Activated B cell treated with CpG ODN at 0.5 μM for 24 hours (primary cell): ENCODE data around the gene CASQ2. TPM values are rescaled to one million over a fixed set of nuclear protein-coding genes. Genes with fewer than 3 reads are reported as not detected.

Source experiments
- ATAC-seq: fragments of 200-7000 bp; cut with Tn5 transposase; one replicate; pipeline ENCODE4 v1.10.0; 2021; ENCODE audit warnings: low read depth, mild to moderate bottlenecking, moderate library complexity
- CTCF ChIA-PET: fragments of 350-600 bp; sonication (Branson Sonifier 250); formaldehyde crosslinking; loops from one replicate; lab custom pipeline; 2021; ENCODE audit warnings: antibody characterized with exemption; lab: Charles Lee
- POLR2A ChIA-PET: fragments of 350-600 bp; sonication (Branson Sonifier 250); formaldehyde crosslinking; loops from one replicate; lab custom pipeline; 2021; ENCODE audit warnings: antibody characterized with exemption; lab: Charles Lee
- DNase-seq: peaks from one replicate; pipeline ENCODE4 v3.0.0; 2022
- H3K27ac Mint-ChIP-seq: one replicate; pipeline ENCODE4 v1.8.0; 2020; ENCODE audit warnings: mixed read lengths
- H3K27me3 Mint-ChIP-seq: one replicate; pipeline ENCODE4 v1.8.0; 2021; ENCODE audit warnings: mixed read lengths
- H3K36me3 Mint-ChIP-seq: one replicate; pipeline ENCODE4 v1.8.0; 2021; ENCODE audit warnings: low read depth, mixed read lengths
- H3K4me1 Mint-ChIP-seq: one replicate; pipeline ENCODE4 v1.8.0; 2021; ENCODE audit warnings: mixed read lengths
- H3K4me3 Mint-ChIP-seq: one replicate; pipeline ENCODE4 v1.8.0; 2020; ENCODE audit warnings: mild to moderate bottlenecking, mixed read lengths
- H3K9me3 Mint-ChIP-seq: one replicate; pipeline ENCODE4 v1.8.0; 2020; ENCODE audit warnings: mixed read lengths
- CTCF ChIP-seq: fragments of 200-600 bp; IDR thresholded peaks from one replicate; pipeline ENCODE4 v1.8.0; 2022; ENCODE audit warnings: antibody characterized with exemption, mild to moderate bottlenecking
- intact Hi-C: fragments of 100-400 bp; cut with micrococcal nuclease; formaldehyde crosslinking; loops from one replicate; pipeline ENCODE4 v1.15.1; 2024
- total RNA-seq: library from RNA; stranded (reverse); gene quantifications from 2 replicates; pipeline ENCODE4 v1.2.3, GENCODE V29; 2022

CASQ2 gene
- total RNA-seq, 1 donor from 2014 or later: not detected

- H3K36me3 Mint-ChIP-seq: no peaks in the 10 kb centered on the region
- no peak for TF ChIP-seq CTCF
- H3K9me3 Mint-ChIP-seq: no peaks in the 10 kb centered on the region
- no peak overlapping the region for H3K4me3 Mint-ChIP-seq
- CTCF ChIA-PET: no interaction called here
- no peak for ATAC-seq
- H3K27ac Mint-ChIP-seq: no peak overlapping the region
- DNase-seq: no peak
- no peaks in the 10 kb centered on the region for H3K4me1 Mint-ChIP-seq
- POLR2A ChIA-PET: no interaction called here
- intact Hi-C loops: no loop called here
- H3K27me3 Mint-ChIP-seq: peaks cover 9% of the 10 kb centered on the region
These were observed 55.5 kb downstream of the CASQ2 start for GRCh38 chr1:115712911-115713609.

DNA sequence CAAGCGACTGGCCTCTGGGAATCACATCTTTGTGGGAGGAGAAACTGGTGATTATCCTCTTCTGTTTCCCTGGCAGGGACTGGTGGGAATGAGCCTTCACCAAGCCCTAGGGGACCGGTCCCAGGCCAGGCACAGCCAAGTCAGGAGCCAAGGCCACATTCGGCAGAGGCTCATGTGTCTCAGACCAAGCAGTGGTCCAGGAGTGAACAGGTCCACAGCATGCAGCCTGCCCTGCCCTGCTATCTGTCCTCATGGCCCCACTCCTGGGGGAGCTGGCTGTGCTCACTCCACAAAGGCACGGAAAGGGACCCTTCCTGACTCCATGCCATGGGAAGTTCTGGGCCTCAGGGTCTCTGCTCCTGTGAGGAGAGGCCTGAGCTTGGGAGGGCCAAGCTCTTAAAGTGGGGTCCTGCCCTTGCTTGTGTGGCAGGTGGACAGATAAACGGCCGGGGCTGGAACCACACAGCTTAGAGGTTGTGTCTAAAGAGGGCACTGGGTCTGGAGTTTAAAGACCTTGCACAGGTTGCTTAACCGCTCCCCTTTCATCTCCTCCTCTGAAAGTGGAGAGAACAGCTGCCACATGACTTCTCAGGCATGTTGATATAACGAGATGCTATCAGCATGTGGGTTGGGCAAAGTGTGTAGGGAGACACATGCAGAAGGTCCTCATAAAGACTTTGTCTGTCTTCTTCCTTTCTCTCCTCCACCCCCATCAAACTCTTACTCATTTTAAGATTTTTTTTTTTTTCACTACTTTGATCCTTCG is 57.5 kb downstream of the CASQ2 start:
- H3K36me3 Mint-ChIP-seq: no peaks in the 10 kb centered on the region
- no peak for TF ChIP-seq CTCF
- intact Hi-C loops: no loop called here
- H3K4me1 Mint-ChIP-seq: no peaks in the 10 kb centered on the region
- H3K4me3 Mint-ChIP-seq: no peak overlapping the region
- peaks cover 8% of the 10 kb centered on the region for H3K27me3 Mint-ChIP-seq
- no peaks in the 10 kb centered on the region for H3K9me3 Mint-ChIP-seq
- ChIA-PET POLR2A (no interaction called here), CTCF (no interaction called here)
- H3K27ac Mint-ChIP-seq: no peak overlapping the region
- no peak for DNase-seq
- no peak for ATAC-seq

DNA sequence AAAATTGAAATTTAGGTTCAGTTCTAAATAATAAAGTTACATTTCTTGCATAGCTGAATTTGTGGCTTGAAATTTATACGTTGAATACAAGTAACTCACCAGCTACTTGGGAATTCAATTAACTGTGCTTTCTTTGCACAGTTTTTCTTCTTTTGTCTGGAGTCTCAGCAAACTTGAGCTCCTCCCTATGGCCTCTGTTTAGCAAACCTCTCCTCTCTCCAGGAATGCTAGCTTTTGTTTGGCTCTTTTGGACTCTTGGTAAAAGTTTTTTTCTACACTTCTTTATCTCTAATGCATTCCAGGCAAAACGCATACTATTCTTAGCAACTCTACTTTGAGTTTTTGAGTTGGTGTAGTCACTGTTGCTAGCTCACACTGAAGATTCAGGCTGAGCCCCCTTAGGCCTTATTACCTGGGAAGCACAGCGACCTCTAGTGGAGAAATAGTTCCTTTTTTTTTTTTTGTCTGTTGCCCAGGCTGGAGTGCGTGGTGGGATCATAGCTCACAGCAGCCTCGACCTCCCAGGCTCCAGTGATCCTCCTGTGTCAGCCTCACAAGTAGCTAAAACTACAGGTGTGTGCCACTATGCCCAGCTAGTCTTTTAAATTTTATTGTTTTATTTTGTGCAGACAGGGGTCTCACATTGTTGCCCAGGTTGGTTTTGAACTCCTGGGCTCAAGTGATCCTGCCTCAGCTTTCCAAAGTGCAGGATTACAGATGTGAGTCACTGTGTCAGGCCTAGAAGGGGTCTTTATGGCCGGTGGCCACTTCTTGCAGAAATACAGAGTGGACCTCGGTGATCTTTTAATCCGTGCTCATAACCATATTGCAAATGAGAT is 61.7 kb downstream of the CASQ2 start:
- Mint-ChIP-seq H3K4me3 (no peak overlapping the region), H3K27ac (no peak overlapping the region), H3K4me1 (no peaks in the 10 kb centered on the region), H3K27me3 (peaks cover 10% of the 10 kb centered on the region), H3K36me3 (no peaks in the 10 kb centered on the region), H3K9me3 (no peaks in the 10 kb centered on the region)
- ATAC-seq (no peak), DNase-seq (no peak)
- intact Hi-C loops: loop anchor here (2.0 to 5.0 kb wide), 2 partner anchors 98 to 570 kb away; no protein-coding TSS in a partner anchor
- ChIA-PET CTCF (interaction anchor here (0.6 to 1.7 kb wide), 10 partner anchors 10 to 567 kb away, joined by 3 to 11 read pairs (median 3); no protein-coding TSS in a partner anchor), POLR2A (interaction anchor here (0.6 kb wide), 1 partner anchor 969 kb away, joined by 3 read pairs; no protein-coding TSS in a partner anchor)
- TF ChIP-seq CTCF: no peak

GRCh38 chr1:115705963-115706362 is 62.6 kb downstream of the CASQ2 start:
- no peak for ATAC-seq
- no peak for DNase-seq
- ChIA-PET POLR2A (no interaction called here), CTCF (interaction anchor here (0.8 to 1.7 kb wide), 8 partner anchors 11 to 566 kb away, joined by 3 to 11 read pairs (median 3); no protein-coding TSS in a partner anchor)
- Mint-ChIP-seq H3K27ac (no peak overlapping the region), H3K4me1 (no peaks in the 10 kb centered on the region), H3K9me3 (no peaks in the 10 kb centered on the region), H3K36me3 (no peaks in the 10 kb centered on the region), H3K27me3 (peaks cover 10% of the 10 kb centered on the region), H3K4me3 (no peak overlapping the region)
- no peak for TF ChIP-seq CTCF
- intact Hi-C loops: loop anchor here (2.0 to 5.0 kb wide), 2 partner anchors 97 to 569 kb away; no protein-coding TSS in a partner anchor
